ENCODE measurements around the gene CHCHD3.

Gene CHCHD3

DNA sequence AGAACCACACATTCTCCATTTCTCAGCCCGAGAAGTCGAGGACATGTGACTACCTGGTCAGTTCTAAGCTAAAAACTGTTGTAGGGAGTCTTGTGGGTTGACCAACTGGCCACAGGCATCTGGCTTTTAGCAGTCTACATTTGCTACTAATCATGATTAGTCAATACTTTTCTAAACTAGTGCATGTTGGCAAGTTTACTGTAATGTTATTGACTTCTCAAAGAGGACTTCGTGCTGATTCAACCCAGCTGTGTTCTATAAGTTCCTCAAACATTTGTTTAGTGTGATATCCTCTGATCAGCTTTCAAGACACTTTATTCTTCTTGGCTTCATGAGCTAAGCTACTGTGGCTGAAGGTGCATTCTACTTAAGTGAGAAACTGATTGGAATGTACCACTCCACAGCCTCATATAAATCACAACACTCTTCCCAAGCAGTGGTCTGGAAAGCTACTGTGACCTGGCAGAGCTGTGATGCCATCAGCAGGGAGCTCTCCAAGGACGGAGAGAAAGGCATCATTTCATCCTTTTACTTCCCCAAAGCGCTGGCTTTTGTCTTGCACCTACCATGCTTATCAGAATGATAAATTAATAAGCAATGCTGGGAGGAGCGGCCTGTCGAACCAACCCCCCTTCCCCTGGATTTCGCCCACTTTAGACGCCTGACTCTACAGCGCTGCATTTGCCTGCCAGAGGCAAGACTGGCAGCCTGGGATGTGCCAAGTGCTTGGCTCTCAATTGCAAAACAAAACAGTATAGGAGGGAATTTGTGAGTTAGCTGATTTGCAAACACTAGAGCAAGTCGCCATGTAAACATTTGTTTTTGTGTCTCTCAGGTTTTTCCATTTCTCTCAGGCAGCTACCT, 298.9 kb downstream of the CHCHD3 start:
- in situ Hi-C loops (cut with MboI; ENCODE audit: low sequenced_read_pairs), result no loop called here

DNA sequence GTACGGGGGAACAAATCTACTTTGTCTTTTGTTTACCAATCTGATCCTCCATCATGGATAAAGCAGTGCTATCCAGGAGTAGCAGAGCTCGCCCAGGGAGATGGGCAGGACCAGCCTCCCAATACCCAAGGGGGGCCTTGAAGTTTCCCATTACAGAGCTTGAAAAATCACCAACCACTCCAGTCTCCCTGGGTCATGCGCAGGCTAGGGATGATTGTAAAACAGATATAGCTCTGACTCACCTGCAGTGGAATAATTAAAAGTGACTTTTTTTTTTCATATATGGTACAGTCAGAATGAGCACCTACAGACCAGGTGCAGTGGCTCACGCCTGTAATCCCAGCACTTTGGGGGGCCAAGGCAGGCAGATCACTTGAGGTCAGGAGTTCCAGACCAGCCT, 301.1 kb downstream of the CHCHD3 start:
- in situ Hi-C loops (cut with MboI; ENCODE audit: low sequenced_read_pairs), result no loop called here

DNA sequence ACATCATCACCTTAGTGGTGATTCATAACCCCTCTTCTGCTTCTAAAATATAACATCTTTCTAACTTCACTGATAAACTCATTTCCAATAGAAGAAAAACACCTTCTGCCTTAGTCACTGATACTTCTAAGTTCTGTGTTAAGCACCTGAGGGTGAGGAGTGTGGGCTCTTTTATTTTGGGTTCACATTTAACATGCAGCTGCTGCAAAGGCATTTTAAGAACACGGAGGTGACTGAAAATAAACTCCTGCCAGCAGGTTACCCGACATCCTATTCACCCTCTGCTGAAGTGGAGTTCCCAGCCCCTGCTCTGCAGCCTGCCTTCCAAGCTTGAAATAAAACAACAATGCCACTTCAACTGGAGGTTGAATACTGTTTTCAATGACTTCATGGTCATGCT, 302.7 kb downstream of the CHCHD3 start:
- in situ Hi-C loops (cut with MboI; ENCODE audit: low sequenced_read_pairs), result no loop called here

DNA sequence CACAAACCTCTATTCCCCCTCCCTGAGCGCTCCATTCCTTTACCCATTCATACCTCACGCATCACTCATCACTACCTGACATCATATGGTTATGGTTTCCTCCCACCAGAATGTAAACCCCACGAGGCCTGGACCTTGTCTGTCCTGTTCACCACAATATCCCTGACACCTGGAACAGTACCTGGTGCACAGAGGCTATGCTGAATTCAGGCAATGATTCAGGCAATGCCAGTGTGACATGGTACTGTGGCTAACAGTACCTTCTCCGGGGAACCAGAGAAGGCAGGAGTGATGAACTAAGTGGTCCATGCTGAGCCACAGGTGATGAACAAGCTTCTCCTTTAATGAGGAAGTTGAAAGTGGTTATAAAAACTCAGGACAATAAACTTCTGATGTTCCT, 303.1 kb downstream of the CHCHD3 start:
- in situ Hi-C loops (cut with MboI; ENCODE audit: low sequenced_read_pairs), result no loop called here

DNA sequence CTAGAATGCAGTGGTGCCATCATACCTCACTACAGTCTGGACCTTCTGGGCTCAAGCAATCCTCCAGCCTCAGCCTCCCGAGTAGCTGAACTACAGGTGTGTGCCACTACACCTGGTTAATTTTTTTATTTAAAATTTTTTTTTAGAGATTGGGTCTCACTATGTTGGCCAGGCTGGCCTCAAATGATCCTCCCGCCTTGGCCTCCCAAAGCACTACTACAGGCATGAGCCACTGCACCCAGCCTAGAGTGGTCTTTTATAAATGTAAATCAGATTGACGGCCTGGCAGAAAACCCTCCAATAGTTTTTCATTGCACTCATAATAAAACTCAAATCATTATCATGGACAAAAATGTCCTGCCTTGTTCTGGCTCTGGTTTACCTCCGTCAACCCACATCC, 303.9 kb downstream of the CHCHD3 start:
- in situ Hi-C loops (cut with MboI; ENCODE audit: low sequenced_read_pairs), result no loop called here

DNA sequence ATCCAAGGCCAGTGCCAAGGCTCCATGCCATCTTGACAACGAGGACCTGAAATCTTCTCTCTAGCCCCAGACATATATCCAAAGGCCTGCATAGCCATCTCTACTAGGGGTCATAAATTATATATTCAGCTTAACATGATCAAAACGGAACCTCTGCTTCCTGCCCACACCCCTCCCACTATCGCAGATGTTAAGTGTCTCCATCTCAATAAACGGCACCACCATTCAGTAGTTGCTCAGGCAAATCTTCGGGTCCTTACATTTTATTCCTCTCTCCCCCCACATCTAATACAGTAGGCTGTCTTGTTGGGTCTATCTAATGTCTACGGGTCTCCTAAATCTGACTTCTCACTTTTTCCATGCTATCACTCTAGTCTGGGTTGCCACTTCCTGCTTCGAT, 304.5 kb downstream of the CHCHD3 start:
- in situ Hi-C loops (cut with MboI; ENCODE audit: low sequenced_read_pairs), result no loop called here

DNA sequence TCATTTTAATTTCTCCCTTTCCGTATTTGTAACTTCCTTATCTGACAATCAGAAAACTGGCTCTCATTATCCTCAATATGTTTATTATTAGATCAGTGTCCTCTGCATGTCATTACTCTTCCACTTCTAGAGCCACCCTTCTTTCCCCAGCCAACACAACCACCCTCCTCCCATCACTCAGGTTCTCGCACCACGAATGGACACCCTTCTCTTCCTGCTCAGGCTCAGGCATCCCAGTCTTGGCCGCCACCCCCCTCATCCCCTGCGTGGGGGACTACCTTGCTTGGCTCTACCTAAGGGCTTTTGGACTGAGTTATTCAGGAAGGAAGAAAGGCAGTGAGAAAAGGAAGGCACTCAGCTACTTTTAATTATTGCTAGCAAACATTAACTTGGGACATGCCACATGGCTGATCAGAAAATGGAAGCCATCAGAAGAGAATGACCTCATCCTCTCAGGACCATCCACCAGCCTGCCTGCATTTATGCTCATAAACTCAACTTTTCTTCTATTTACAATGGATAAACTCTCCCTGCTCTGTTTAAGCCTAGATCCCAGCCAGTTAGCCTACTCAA, 305.8 kb downstream of the CHCHD3 start:
- in situ Hi-C loops (cut with MboI; ENCODE audit: low sequenced_read_pairs), result no loop called here

DNA sequence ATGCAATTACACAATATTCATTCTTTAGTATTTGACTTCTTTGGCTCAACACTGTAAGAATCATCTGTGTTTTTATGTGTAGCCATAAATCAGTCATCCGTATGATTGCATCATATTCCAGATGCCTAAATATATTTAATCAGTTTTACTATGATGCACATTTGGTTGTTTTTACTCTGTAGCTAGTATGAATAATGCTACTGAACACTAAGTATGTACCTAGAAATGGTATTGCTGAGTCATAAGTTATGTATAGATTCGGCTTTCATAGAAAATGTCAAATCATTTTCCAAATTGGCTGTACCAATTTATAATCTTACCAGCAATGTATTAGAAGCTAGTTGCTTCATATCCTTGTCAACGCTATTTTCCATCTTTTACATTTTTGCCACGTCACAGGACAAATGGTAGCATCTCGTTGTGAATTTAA, 308.3 kb downstream of the CHCHD3 start:
- in situ Hi-C loops (cut with MboI; ENCODE audit: low sequenced_read_pairs), result no loop called here

DNA sequence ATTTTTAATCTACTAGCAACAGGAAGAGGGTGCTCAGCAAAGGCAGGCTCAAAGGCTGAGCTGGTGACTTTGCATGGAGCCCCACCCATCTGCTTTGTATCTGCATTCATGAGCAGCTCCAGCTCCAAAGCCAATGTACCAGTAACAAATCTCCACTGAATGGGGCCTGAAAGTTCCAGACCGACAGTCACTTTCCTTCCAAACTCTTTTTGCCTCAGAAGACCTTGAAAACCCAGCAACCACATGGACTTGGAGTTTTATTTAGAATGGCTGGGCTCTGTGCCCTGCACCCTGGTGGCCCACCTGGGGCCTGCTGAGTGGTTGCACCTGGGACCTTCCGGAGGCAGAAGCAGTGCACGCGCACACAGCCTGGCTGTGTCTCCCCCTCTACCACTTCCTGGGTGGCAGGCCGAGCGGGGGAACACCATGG, 310.6 kb downstream of the CHCHD3 start:
- in situ Hi-C loops (cut with MboI; ENCODE audit: low sequenced_read_pairs), result no loop called here

DNA sequence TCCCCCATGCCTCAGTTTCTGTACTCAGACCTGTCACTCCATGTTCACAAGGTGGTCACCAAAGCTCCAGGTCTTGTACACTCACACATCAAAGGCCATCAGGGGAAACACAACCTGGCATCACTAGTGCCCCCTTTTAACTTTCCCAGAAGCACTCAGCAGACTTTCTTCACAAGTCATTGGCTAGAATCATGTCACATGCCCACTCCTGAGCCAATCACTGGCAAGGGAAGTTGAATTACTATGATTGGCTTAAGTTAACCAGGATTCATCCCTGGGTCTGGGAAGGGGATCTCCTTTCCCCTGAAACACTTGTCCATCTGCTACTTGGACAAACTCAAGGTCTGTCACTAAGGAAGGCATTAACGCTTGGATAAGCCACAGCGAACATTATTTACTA, 311.8 kb downstream of the CHCHD3 start:
- in situ Hi-C loops (cut with MboI; ENCODE audit: low sequenced_read_pairs), result no loop called here

DNA sequence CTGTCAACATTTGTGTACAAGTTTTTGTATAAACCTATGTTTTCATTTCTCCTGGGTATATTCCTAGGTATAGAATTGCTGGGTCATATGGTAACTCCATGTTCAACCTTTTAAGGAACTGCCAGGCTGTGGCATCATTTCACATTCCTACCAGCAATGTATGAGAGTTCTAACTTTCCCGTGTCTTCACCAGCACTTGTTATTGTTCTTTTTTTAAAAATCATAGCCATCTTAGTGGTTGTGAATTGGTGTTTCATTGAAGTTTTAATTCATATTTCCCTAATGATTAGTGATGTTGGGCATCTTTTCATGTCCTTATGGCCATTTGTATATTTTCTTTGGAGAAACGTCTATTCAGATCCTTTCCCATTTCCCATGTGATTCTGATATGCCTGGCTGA, 312.6 kb downstream of the CHCHD3 start:
- in situ Hi-C loops (cut with MboI; ENCODE audit: low sequenced_read_pairs), result no loop called here

DNA sequence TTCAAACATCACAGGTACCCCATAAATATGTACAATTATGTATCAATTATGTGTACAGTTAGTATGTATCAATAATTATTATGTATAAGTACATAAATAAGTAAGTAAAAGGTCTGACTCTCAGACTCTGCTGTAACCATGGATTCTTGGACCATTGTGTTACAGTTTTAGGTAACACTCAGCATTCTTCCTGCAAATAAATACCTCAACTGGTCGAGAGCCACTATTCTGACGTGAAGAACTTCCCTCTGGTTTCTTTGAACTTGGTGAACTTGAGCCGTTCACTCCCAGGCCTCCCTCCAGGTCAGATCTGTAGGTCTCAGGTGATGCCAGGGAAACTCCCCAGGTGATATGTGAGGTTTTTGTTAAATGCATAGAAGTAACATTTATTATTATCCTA, 313.8 kb downstream of the CHCHD3 start:
- in situ Hi-C loops (cut with MboI; ENCODE audit: low sequenced_read_pairs), result no loop called here

DNA sequence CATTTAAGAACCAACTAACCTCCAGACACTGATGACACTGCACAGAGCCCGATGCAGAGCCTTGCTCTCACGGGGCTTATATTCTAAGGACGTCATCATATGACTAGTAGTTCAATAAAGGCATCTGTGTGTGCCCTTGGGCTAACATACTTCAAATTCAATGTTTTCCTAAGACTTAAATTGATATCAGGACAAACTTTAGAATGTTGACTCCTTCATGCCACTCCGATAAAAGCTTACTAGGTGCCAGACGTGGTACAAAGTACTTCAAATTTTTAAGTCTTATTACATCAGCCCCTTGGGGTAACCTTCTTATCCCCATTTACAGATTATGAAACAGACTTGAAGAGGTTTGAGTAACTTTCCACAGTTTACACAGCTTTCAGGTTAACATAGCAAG, 314.5 kb downstream of the CHCHD3 start:
- in situ Hi-C loops (cut with MboI; ENCODE audit: low sequenced_read_pairs), result no loop called here

DNA sequence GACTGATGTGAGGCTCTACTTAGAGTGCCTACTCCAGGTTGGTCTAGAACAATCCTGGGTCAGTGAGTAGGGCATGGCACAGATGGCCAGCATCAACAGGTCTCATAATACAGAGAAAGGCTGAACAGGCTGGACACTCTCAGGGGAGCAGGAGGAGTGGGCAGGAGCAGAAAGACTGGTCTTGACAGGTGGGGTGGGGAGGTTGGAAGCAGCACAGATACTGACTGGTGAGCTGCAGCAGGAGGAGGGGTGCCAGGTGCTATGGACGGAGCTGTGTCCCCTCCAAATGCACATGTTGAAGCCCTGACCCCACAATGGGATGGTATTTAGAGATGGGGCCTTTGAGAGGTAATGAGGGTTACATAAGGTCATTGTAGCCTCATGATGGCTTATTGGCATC, 315.2 kb downstream of the CHCHD3 start:
- in situ Hi-C loops (cut with MboI; ENCODE audit: low sequenced_read_pairs), result no loop called here

DNA sequence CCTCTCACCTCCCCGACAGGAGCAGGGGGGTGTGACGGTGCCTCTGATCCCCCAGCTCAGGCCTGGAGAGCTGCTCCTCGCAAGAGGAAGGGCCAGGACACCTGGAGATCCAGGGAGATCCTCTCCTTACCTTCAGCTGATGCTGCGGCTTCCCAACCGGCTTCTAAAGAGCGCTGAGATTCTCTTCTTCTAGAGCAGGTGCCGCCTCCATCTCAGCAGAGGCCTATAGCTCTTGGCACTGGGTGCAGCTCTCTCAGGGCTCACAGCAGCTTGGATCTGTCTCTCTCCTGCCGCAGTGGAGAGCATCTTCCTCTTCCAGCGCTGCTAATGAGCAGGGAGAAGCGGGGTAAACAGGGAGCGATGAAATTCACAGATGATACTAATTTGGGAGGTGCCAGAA, 316.0 kb downstream of the CHCHD3 start:
- in situ Hi-C loops (cut with MboI; ENCODE audit: low sequenced_read_pairs), result no loop called here

DNA sequence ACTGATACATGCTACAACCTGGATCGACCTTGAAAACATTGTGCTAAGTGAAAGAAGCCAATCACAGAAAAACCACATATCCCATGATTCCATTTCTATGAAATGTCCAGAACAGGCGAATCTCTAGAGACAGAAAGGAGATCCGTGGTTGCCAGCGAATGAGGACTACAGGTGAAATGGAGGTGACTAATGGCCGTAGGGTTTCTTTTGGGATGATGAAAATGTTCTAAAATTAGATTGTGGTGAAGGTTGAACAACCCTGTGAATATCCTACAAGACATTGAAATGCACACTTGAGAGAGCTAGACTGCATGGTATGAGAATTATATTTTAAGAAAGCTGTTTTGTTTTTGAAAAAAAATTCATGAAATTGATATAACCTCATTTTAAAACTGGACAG, 317.1 kb downstream of the CHCHD3 start:
- in situ Hi-C loops (cut with MboI; ENCODE audit: low sequenced_read_pairs), result no loop called here

DNA sequence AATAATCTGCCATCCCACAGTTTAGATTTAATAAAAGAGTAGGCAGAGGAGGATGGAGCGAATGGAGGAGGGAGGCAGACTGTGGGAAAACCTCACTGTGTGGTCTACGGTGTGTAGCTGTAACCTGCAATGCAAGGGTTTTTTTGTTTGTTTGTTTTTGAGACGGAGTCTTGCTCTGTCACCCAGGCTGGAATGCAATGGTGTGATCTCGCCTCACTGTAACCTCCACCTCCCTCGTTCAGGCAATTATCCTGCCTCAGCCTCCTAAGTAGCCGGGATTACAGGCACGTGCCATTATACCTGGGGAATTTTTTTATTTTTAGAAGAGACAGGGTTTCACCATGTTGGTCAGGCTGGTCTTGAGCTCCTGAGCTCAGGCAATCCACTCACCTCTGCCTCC, 321.0 kb downstream of the CHCHD3 start:
- in situ Hi-C loops (cut with MboI; ENCODE audit: low sequenced_read_pairs), result no loop called here

DNA sequence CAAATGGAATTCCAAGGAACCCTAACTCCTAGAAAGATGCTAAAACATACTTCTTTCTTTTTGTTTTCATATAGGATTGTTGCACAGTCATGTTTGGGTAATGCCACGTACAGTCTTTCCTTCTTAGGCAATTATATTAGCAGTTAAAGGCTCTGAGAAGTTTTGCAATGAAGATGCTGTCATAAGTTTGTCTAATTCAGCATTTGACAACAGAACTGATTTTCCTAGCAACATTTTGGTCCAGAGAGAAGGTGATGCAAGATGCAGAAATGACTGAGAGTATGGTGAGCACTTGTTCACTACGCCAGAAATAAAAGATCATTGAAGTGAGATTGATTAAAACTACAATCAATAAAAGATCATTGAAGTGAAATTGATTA, 321.7 kb downstream of the CHCHD3 start:
- in situ Hi-C loops (cut with MboI; ENCODE audit: low sequenced_read_pairs), result no loop called here

DNA sequence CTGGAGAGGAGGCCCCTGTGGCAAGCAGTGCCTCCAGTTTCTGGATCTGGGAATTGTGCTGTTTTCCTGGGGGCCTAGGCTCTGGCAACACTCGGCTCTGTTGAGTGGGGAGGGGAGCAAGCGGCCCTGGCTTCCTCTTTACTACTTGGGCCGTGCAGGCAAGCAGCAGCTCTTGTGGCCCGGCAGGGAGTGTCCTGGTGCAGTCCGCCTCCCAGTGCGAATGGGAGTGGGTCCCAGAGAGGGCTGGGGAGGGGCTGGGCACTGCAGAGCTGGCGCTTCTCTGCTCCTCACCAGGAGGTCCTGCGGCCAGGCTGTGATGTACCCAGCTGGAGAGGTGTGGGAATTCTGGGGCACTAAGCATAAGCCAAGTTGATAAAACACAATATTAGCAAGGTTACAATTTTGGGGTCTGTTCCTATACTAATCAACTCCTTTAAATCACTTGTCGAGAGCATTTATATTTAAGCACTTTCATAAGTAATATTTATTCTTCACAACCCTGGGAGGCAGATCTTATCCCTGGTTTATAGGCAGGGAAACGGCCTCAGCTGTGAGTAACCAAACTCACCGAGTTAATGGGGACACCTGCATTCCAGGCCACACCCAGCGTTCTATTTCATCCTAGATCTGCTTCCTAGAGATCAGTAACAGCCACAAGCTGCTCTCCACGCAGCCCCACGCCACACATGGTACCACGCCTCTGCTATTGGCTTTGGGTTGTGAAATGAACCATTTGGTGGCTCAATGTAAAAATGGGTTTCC, 322.2 kb downstream of the CHCHD3 start:
- in situ Hi-C loops (cut with MboI; ENCODE audit: low sequenced_read_pairs), result no loop called here

DNA sequence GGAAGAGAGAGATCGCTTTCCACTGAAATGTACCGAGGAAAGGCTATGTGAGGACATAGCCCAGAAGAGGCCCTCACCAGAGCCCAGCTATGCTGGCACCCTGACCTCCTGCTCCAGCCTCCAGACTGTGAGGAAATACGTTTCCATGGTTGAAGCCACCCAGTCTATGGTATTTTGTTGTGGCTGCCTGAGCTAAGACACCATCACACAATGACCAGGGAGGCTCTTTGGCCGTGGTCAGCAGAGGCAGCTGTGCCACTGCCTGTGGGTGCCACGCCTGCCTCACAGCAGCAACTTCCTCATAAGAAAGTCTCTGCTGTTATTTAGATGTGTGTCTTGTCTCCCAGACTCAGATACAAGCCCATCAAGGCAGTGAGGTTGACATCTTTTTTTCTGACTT, 322.9 kb downstream of the CHCHD3 start:
- in situ Hi-C loops (cut with MboI; ENCODE audit: low sequenced_read_pairs), result no loop called here

DNA sequence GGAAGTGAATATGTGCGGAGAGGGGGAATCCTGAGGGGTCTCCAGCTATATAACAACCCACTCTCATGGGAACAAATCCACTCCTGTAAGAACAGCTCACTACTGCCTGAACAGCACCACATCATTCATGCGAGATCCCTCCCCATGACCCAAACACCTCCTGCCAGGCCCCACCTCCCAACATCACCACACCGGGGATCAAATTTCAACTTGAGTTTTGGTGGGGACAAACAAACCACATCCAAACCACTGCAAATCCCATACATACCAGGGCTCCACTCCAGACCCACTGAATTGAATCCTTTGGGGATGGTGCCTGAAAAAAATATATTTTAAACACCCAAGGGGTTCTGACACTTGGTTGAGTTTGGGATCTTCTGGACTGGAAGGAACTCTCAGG, 324.1 kb downstream of the CHCHD3 start:
- in situ Hi-C loops (cut with MboI; ENCODE audit: low sequenced_read_pairs), result no loop called here

DNA sequence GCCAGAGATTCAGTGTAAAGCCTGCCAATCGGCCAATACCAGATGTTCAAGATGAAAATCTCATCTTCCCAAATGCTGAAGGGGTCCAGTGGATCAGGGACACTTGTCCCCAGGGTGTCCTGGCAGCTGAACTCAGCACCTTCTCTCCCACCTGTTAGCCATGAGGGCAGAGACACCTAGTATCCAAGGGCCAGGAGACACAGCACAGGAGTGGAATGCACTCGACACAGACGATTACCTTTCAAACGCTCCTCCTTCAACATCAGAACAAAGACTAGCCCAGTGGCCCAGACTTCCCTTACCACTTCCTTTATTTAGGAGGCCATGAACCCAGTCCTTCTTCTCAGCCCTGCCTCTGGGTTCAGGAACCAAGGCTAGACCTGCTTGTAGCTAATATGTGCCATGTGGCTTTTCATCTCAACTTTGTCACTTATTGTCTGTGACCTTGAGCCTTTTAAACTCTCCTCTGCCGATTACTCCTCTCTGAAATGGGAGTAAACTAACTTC, 325.4 kb downstream of the CHCHD3 start:
- in situ Hi-C loops (cut with MboI; ENCODE audit: low sequenced_read_pairs), result no loop called here

All from hTERT RPE-1 (cell line).